Measurements from ENCODE around the gene FAM53C. TPM values are rescaled to one million over a fixed set of nuclear protein-coding genes. Genes with fewer than 3 reads are reported as not detected.

FAM53C gene
- total RNA-seq, 6 donors from 2014 or later = 15.8 to 71.2 (median 21.9) TPM

DNA sequence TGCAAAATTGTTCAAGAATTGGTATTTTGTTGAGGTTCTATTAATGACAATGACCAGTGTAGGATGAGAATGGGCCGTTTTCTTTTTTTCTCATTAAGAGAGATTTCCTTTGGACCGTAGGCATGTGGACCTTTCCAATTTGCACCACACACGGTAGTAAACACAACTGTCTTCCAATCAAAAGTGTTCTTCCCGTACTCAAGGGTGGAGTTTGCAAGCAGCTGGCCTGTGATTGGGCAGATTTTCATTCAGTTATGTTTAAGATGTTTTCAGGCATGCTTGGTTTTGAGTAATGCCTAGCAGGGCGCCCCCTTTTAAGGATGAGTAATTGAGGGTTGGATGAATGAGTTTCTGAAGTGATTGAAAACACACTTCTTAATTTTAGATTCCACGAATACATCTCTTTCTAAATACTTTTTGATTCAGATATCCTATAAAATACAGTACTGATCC, 16.9 kb downstream of the FAM53C start:
- H3K9me3 ChIP-seq = no peaks in the 10 kb centered on the region
- H3K27ac ChIP-seq = peak overlapping the region in 1 of 4 donors; percentile 100
- no peaks in the 10 kb centered on the region for H3K27me3 ChIP-seq
- H3K4me3 ChIP-seq = peak overlapping the region in 2 of 4 donors; percentile 82 to 94
- H3K4me1 ChIP-seq = peaks cover 20 to 23% (median 21%) of the 10 kb centered on the region in 4 donors
- ATAC-seq (ENCODE audit: low FRiP score in 2 of 2) = peak in 1 of 2 donors; percentile 12
- peak in 1 of 2 donors; percentile 49 for DNase-seq
- WGBS, 2 donors = 27 to 31% methylated on average over 6 of the region's 6 CpGs
- TF ChIP-seq CTCF (IDR thresholded peaks at IDR 0.05) = no peak
- TF ChIP-seq EP300 (IDR thresholded peaks at IDR 0.05) = no peak
- TF ChIP-seq POLR2AphosphoS5 (IDR thresholded peaks at IDR 0.05) = no peak
- TF ChIP-seq POLR2A (IDR thresholded peaks at IDR 0.05) = no peak
- no peaks in the 10 kb centered on the region for H3K36me3 ChIP-seq

- Histone ChIP-seq H3K27ac (no peak overlapping the region), H3K9me3 (no peaks in the 10 kb centered on the region), H3K4me3 (no peak overlapping the region), H3K27me3 (no peaks in the 10 kb centered on the region), H3K4me1 (peaks cover 12 to 30% (median 13%) of the 10 kb centered on the region in 4 donors), H3K36me3 (no peaks in the 10 kb centered on the region)
- WGBS, 2 donors = 69 to 70% methylated on average over 3 of the region's 3 CpGs
- ATAC-seq (ENCODE audit: low FRiP score in 2 of 2) (no peak), DNase-seq (no peak)
- TF ChIP-seq EP300 (IDR thresholded peaks at IDR 0.05) = no peak
- no peak for TF ChIP-seq POLR2AphosphoS5 (IDR thresholded peaks at IDR 0.05)
- no peak for TF ChIP-seq POLR2A (IDR thresholded peaks at IDR 0.05)
- TF ChIP-seq CTCF (IDR thresholded peaks at IDR 0.05) = no peak
These were observed 21.6 kb downstream of the FAM53C start for GRCh38 chr5:138359621-138360020.

DNA sequence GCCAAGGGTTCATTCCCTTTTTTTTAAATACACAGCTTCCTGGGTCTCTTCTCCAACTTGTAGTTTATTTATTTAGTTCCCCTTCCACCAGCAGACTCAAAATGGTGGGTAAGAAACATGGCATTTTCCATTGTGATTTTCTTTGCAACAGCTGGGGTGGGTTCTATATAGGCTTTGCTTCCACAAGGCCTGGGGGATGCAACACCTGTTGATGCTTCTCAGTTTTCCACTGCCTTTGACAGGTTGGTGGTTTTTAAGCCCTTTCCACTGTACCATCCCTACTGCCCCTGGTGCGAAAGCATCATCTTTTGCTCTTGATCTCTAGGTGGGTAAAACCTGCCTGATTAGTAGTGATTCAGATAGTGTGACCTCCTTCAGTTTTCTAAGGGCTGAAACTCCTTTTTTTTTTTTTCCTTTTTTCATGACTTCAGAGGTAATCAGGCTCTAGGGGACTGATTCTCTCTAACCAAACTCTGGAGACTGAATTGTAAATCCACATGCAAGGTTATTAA, 22.9 kb downstream of the FAM53C start:
- H3K36me3 ChIP-seq = no peaks in the 10 kb centered on the region
- peaks cover 0 to 18% (median 3%) of the 10 kb centered on the region in 4 donors for H3K4me1 ChIP-seq
- 94 to 100% methylated on average over 1 of the region's 1 CpG for WGBS, 2 donors
- H3K9me3 ChIP-seq = no peaks in the 10 kb centered on the region
- H3K27ac ChIP-seq = no peak overlapping the region
- no peak overlapping the region for H3K4me3 ChIP-seq
- ATAC-seq (ENCODE audit: low FRiP score in 2 of 2) = no peak
- DNase-seq = no peak
- H3K27me3 ChIP-seq = no peaks in the 10 kb centered on the region
- TF ChIP-seq POLR2AphosphoS5 (IDR thresholded peaks at IDR 0.05) = no peak
- no peak for TF ChIP-seq CTCF (IDR thresholded peaks at IDR 0.05)
- no peak for TF ChIP-seq POLR2A (IDR thresholded peaks at IDR 0.05)
- no peak for TF ChIP-seq EP300 (IDR thresholded peaks at IDR 0.05)

DNA sequence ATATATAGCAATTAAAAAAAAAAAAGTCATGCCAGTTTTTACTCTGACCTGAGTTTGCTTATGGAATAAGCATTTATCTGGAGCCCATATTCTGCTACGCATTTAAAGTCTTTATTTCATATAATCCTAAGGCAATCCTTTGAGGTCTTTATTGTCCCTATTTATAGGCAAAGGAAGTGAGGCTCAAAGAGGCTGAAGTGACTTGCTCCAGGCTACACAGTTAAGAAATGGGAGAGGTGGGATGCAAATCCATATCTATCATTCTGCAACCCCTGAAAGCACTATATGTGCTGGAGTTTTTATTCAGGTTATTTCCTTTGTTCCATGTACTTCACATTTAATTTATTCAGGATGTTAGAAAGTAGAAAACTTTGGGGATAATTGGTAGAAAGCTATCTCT, 26.5 kb downstream of the FAM53C start:
- WGBS, 2 donors = 95 to 100% methylated on average over 1 of the region's 1 CpG
- Histone ChIP-seq H3K27ac (no peak overlapping the region), H3K9me3 (no peaks in the 10 kb centered on the region), H3K36me3 (no peaks in the 10 kb centered on the region), H3K4me3 (no peak overlapping the region), H3K27me3 (no peaks in the 10 kb centered on the region), H3K4me1 (peaks cover 23 to 52% (median 28%) of the 10 kb centered on the region in 4 donors)
- TF ChIP-seq CTCF (IDR thresholded peaks at IDR 0.05) (no peak), EP300 (IDR thresholded peaks at IDR 0.05) (no peak), POLR2AphosphoS5 (IDR thresholded peaks at IDR 0.05) (no peak), POLR2A (IDR thresholded peaks at IDR 0.05) (no peak)
- DNase-seq (no peak), ATAC-seq (ENCODE audit: low FRiP score in 2 of 2) (no peak)

Data from upper lobe of left lung (tissue), 6 donors.